ENCODE results near the gene MPPED1. TPM values are rescaled to one million over a fixed set of nuclear protein-coding genes. Genes with fewer than 3 reads are reported as not detected.

The MPPED1 gene
- total and polyA plus RNA-seq, 2 donors (not counting 3 experiments of a cell fraction or from before 2014, with no cell fraction given): not detected

- DNase-seq (ENCODE audit: low read depth, low spot score) (no peak), FAIRE-seq (no peak)
- H3K79me2 ChIP-seq (ENCODE audit: control insufficient read depth, insufficient read depth, low read length): no peaks in the 10 kb centered on the region
- BruUV-seq (replicated peaks): no TSS peak
- no peak overlapping the region for H3K9ac ChIP-seq (replicated peaks; ENCODE audit: extremely low read depth, insufficient read depth, low read length)
- H3K9me1 ChIP-seq (replicated peaks; ENCODE audit: control insufficient read depth, extremely low read depth, insufficient read depth, low read length): no peaks in the 10 kb centered on the region
- TF ChIP-seq JUN (IDR thresholded peaks at IDR 0.05; ENCODE audit: borderline replicate concordance, insufficient read depth, insufficient read length, low read depth): no peak
- no peak for TF ChIP-seq FOS (IDR thresholded peaks at IDR 0.05; ENCODE audit: borderline replicate concordance, insufficient read depth, low read length)
- TF ChIP-seq, protein P1, sequence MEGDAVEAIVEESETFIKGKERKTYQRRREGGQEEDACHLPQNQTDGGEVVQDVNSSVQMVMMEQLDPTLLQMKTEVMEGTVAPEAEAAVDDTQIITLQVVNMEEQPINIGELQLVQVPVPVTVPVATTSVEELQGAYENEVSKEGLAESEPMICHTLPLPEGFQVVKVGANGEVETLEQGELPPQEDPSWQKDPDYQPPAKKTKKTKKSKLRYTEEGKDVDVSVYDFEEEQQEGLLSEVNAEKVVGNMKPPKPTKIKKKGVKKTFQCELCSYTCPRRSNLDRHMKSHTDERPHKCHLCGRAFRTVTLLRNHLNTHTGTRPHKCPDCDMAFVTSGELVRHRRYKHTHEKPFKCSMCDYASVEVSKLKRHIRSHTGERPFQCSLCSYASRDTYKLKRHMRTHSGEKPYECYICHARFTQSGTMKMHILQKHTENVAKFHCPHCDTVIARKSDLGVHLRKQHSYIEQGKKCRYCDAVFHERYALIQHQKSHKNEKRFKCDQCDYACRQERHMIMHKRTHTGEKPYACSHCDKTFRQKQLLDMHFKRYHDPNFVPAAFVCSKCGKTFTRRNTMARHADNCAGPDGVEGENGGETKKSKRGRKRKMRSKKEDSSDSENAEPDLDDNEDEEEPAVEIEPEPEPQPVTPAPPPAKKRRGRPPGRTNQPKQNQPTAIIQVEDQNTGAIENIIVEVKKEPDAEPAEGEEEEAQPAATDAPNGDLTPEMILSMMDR (IDR thresholded peaks at IDR 0.05; ENCODE audit: extremely low read depth in 1 of 2, insufficient read depth in 1 of 2, low read depth in 1 of 2, low read length in 2 of 2): no peak
- no peak for TF ChIP-seq POLR2A (IDR thresholded peaks at IDR 0.05; ENCODE audit: low read depth, low read length)
- TF ChIP-seq MAX (IDR thresholded peaks at IDR 0.05; ENCODE audit: insufficient read depth, insufficient read length): no peak
- TF ChIP-seq POLR2AphosphoS5 (IDR thresholded peaks at IDR 0.05; ENCODE audit: insufficient read depth, low read depth, low read length): no peak
- no peak for TF ChIP-seq GATA2 (IDR thresholded peaks at IDR 0.05; ENCODE audit: insufficient read depth, insufficient read length, low read depth, low read length)
- TF ChIP-seq MYC (IDR thresholded peaks at IDR 0.05; ENCODE audit: low read depth, low read length): no peak
- H3K4me2 ChIP-seq (ENCODE audit: insufficient read depth, low read length): no peak overlapping the region
- no peak overlapping the region for H2AFZ ChIP-seq (ENCODE audit: low read depth, low read length)
- no peak overlapping the region for H3K27ac ChIP-seq (ENCODE audit: insufficient read depth, low read depth, low read length)
- H3K9me3 ChIP-seq (replicated peaks; ENCODE audit: control insufficient read depth, insufficient read depth, low read length): no peaks in the 10 kb centered on the region
- ChIA-PET POLR2A (no interaction called here), CTCF (interaction anchor here (0.6 to 7.9 kb wide), 5 partner anchors 22 to 1240 kb away, joined by 3 to 89 read pairs (median 4); no protein-coding TSS in a partner anchor)
- intact Hi-C loops (cut with micrococcal nuclease): loop anchor here (1.0 to 5.0 kb wide), 3 partner anchors 38 to 154 kb away; no protein-coding TSS in a partner anchor
- no peak overlapping the region for H3K4me3 ChIP-seq (replicated peaks in 1 of 3; ENCODE audit: insufficient read depth in 1 of 3, low read depth in 1 of 3, low read length in 3 of 3)
- H3K4me1 ChIP-seq (ENCODE audit: control insufficient read depth, extremely low read depth, insufficient read depth, low read length): no peaks in the 10 kb centered on the region
- dilution Hi-C loops (cut with MboI; ENCODE audit: extremely low pct_ligation_motif_present, low sequenced_read_pairs): no loop called here
- H3K27me3 ChIP-seq (ENCODE audit: control insufficient read depth in 2 of 2, insufficient read depth in 2 of 2, low read length in 2 of 2): peaks cover 4 to 10% of the 10 kb centered on the region in 2 experiments
- no peaks in the 10 kb centered on the region for H4K20me1 ChIP-seq (replicated peaks; ENCODE audit: control insufficient read depth, extremely low read depth, insufficient read depth, low read length)
- H3K36me3 ChIP-seq (ENCODE audit: control insufficient read depth in 2 of 2, extremely low read depth in 1 of 2, insufficient read depth in 2 of 2, low read length in 2 of 2): no peaks in the 10 kb centered on the region
Observed at GRCh38 chr22:43384863-43385262, 27.0 kb upstream of the MPPED1 start.
